ENCODE results near the gene CCDC120. TPM values are rescaled to one million over a fixed set of nuclear protein-coding genes. Genes with fewer than 3 reads are reported as not detected.

The CCDC120 gene, protein sequence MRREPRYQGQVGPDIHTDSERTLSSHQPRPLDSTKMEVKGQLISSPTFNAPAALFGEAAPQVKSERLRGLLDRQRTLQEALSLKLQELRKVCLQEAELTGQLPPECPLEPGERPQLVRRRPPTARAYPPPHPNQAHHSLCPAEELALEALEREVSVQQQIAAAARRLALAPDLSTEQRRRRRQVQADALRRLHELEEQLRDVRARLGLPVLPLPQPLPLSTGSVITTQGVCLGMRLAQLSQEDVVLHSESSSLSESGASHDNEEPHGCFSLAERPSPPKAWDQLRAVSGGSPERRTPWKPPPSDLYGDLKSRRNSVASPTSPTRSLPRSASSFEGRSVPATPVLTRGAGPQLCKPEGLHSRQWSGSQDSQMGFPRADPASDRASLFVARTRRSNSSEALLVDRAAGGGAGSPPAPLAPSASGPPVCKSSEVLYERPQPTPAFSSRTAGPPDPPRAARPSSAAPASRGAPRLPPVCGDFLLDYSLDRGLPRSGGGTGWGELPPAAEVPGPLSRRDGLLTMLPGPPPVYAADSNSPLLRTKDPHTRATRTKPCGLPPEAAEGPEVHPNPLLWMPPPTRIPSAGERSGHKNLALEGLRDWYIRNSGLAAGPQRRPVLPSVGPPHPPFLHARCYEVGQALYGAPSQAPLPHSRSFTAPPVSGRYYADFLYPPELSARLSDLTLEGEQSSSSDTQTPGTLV
- 1 to 10 TPM in 1 of 2 donors, under 1 TPM in 1; 0.69 to 1.3 TPM for total RNA-seq

GRCh38 chrX:49058794-49059193 lies at the start of gene CCDC120:
CCDC120 (plus strand) TSS chrX:49058999; CDS start chrX:49062042, 3,043 bp downstream.

GRCh38 chrX:49043220-49043986 lies 15.4 kb upstream of the CCDC120 start, which contains the start of gene TFE3:
TFE3 (minus strand) TSS chrX:49043357; CDS start chrX:49043226, 131 bp downstream.

DNA sequence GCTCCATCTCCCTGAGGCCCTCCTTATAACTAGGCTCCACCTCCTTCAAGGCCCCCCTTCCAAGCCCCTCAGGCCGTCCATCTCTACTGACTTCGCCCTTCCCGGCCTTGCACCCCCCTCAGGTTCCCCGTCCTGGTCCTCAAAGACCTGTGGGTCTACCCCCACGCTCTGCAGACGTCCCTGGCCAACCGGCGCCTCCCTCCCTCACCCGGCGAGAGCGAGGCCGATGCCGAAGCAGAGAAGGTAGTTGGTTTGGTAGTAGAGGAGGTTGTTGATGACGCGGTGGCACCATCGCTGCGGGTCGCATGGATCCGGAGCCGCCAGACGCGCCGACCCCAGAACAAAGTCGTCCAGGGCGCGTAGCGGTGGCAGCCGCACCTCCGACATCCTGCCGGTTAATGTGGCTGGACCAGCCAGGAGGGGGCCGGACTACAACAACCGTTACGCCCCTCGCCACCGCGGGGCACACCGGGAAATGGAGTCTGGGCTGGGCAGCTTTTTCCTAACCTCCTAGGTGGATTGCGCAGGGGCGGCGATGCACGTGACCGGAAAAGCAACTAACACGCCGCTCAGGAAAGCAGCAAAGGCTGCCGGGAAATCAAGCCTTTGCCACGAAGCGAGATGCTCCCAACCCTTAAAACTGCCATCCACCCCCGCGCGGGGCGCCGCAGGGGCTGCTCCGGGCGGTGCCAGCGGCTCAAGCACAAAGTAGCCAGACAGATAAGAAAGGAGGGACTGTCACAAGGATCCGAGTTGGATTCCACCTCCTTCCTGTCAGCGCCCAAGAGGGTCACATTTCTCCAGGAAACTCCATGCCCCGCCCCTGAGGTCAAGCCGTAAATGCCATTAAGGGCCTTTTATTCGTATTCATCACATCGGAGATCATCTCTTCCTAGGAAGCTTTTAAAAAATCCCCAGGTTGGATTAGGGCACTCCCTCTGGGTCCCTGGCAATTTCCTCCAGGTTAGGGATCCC lies 15.1 kb downstream of the CCDC120 start, which contains the start of gene PRAF2:
Gene PRAF2, minus strand, starts transcription at position 402 of the 975 bp plus-strand sequence. Its CDS starts 15 bp downstream, at position 387.

DNA sequence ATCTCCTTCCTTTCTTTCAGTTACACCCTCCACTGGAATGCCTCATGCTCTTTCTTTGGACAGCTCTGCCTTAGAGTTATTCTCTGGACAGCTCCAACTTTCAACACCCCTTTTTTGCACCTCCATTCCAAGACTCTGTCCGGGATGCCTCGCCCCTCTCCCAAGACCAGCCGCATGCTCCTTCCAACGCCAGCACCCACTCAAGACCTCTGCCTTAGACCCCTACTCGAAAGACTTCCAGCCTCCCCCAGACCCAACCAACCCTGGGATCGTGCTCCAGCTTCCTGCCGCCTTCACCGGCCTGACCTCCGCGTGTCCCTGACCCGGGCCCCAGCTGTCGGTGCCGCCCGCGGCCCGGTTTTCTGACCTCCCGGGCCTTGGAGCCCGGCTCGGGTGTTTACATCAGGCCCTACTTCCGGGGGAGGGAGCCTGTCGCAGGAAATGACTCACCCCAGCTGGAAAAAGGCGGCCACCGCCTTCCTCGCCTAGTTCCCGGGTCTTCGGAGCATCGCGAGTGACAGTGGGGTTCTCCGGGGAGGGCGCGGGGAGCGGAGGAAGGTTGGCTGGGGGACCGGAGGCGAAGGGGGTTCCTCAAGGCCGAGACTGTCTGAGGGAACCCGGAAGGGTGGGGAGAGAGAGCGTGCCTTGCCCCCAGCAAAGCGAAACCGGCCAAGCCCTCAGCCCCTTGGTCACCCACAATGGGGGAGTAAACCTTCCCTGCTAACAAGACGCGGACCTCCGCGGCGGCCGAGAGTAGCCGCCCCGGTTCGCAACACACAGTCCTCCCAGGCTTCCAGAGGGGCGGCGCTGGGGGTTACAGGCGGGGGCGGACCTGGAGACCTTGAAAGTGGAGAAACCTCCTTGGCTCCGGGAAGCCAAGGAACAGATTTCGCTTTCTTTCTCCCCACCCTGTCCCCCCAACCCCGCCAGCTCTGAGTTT lies 21.0 kb downstream of the CCDC120 start, which contains the start of gene WDR45:
Gene WDR45, minus strand, starts transcription at position 399 of the 940 bp plus-strand sequence. CDS start 1,792 bp downstream, outside the sequence.

Small RNAs within 50 kb of the gene (small RNA-seq; reads per million reads assigned to genes)
- 0 to 0.04 reads per million in 2 donors for gene RNU4-52P

Other genes starting within 250 kb of the CCDC120 start
- not detected for gene ERAS, start 232.5 kb upstream of the CCDC120 start, total RNA-seq
- under 1 TPM in 1 of 2 donors, not detected in 1; 0.69 TPM for gene PCSK1N, start 223.4 kb upstream of the CCDC120 start, total RNA-seq
- gene TIMM17B, start 161.2 kb upstream of the CCDC120 start, total RNA-seq, result 10 to 100 TPM; 20.0 to 44.6 TPM
- gene PQBP1, start 161.1 kb upstream of the CCDC120 start, total RNA-seq, result 10 to 100 TPM; 28.9 to 36.6 TPM
- 10 to 100 TPM; 15.1 to 15.3 TPM for gene SLC35A2, start 147.4 kb upstream of the CCDC120 start, total RNA-seq
- 10 to 100 TPM; 12.0 to 17.9 TPM for gene PIM2, start 140.0 kb upstream of the CCDC120 start, total RNA-seq
- 10 to 100 TPM; 24.0 to 28.9 TPM for gene OTUD5, start 101.4 kb upstream of the CCDC120 start, total RNA-seq
- under 1 TPM; 0.34 to 1.00 TPM for gene KCND1, start 87.2 kb upstream of the CCDC120 start, total RNA-seq
- 10 to 100 TPM; 13.4 to 16.3 TPM for gene GRIPAP1, start 56.7 kb upstream of the CCDC120 start, total RNA-seq
- gene TFE3, start 15.6 kb upstream of the CCDC120 start, total RNA-seq, result 10 to 100 TPM; 24.1 to 25.3 TPM
- 1 to 10 TPM; 7.7 to 7.9 TPM for gene PRAF2, start 15.0 kb downstream of the CCDC120 start, total RNA-seq
- 10 to 100 TPM; 44.3 to 47.8 TPM for gene WDR45, start 20.9 kb downstream of the CCDC120 start, total RNA-seq
- 10 to 100 TPM; 12.7 to 16.0 TPM for gene GPKOW, start 64.7 kb downstream of the CCDC120 start, total RNA-seq
- gene MAGIX, start 103.8 kb downstream of the CCDC120 start, total RNA-seq, result 1 to 10 TPM; 1.7 to 3.1 TPM
- gene PLP2, start 112.9 kb downstream of the CCDC120 start, total RNA-seq, result 10 to 100 TPM; 28.9 to 57.6 TPM
- gene PRICKLE3, start 127.4 kb downstream of the CCDC120 start, total RNA-seq, result 1 to 10 TPM; 5.0 to 9.6 TPM
- gene SYP, start 141.2 kb downstream of the CCDC120 start, total RNA-seq, result 1 to 10 TPM; 1.3 to 2.1 TPM
- under 1 TPM in 1 of 2 donors, not detected in 1; under 0.01 TPM for gene CACNA1F, start 174.3 kb downstream of the CCDC120 start, total RNA-seq
- 10 to 100 TPM; 16.0 to 18.6 TPM for gene CCDC22, start 176.5 kb downstream of the CCDC120 start, total RNA-seq
- gene FOXP3, start 205.7 kb downstream of the CCDC120 start, total RNA-seq, result under 1 TPM in 1 of 2 donors, not detected in 1; 0.34 TPM
- gene PPP1R3F, start 210.8 kb downstream of the CCDC120 start, total RNA-seq, result 1 to 10 TPM; 6.9 to 7.3 TPM
- gene GAGE10, start 244.6 kb downstream of the CCDC120 start, total RNA-seq, result not detected

All from melanocyte of skin (primary cell).